K562 (cell line): ENCODE results near the gene OCSTAMP. TPM values are rescaled to one million over a fixed set of nuclear protein-coding genes. Genes with fewer than 3 reads are reported as not detected.
A peak's percentile ranks its signal among the peaks of the same experiment; 100 is the strongest.

Experiments
- ATAC-seq: fragments of 200-7000 bp; cut with Tn5 transposase; 3 replicates; pipeline ENCODE4 v1.9.1; 2020; ENCODE audit warnings: moderate library complexity
- BruUV-seq: library from RNA; stranded (reverse); fragments of 400-500 nt; replicated peaks from 2 replicates; lab custom pipeline; 2021; lab: Mats Ljungman, UMichigan
- CTCF ChIA-PET: fragments of 300-600 bp; formaldehyde crosslinking; extraction: SDS; loops from one replicate; lab custom pipeline; 2021; ENCODE audit warnings: low intra/inter-chr PET ratio; lab: Yijun Ruan, JAX
- POLR2A ChIA-PET: fragments of 300-600, 350-650 bp; sonication (Branson Sonifier 250); formaldehyde crosslinking; extraction: SDS; loops from one replicate; lab custom pipeline; 2021; ENCODE audit warnings: antibody characterized with exemption, inconsistent platforms; lab: Yijun Ruan, JAX
- DNase-seq, 4 experiments: peaks; one replicate each; pipeline versions ENCODE4 v3.0.0 to v3.0.0-alpha.2; 2011 to 2018; ENCODE audit warnings: low spot score in 3 of 4, mixed read lengths in 3 of 4; ENCODE audit errors: extremely low read depth in 1 of 4
- FAIRE-seq: peaks from 2 replicates; lab custom pipeline; 2011; peaks lifted over from hg19 to GRCh38; lab: Jason Lieb, UNC
- H2AFZ ChIP-seq: 2 replicates; pipeline ENCODE4 v1.6.0; 2011; ENCODE audit warnings: low read depth, low read length, control low read depth, inconsistent platforms
- H3K27ac ChIP-seq: fragments of 200-600 bp; 3 replicates; pipeline ENCODE4 v1.8.0; 2011; ENCODE audit warnings: low read depth, mild to moderate bottlenecking, control low read depth, inconsistent platforms, low read length, moderate library complexity, mixed read lengths; ENCODE audit errors: extremely low read depth
- H3K27me3 ChIP-seq, 2 experiments: fragments of 300-600 bp in 1 of 2; 2 replicates in 1 of 2; 3 replicates in 1 of 2; pipeline versions ENCODE4 v1.6.0 to v1.8.0; 2011; ENCODE audit warnings: inconsistent platforms in 2 of 2, low read length in 2 of 2, mild to moderate bottlenecking in 1 of 2, mixed read lengths in 1 of 2, moderate library complexity in 1 of 2; ENCODE audit not compliant: control insufficient read depth in 2 of 2, insufficient read depth in 2 of 2
- H3K36me3 ChIP-seq: fragments of 300-600 bp; 3 replicates; pipeline ENCODE4 v1.8.0; 2011; ENCODE audit warnings: mild to moderate bottlenecking, low read length, inconsistent platforms; ENCODE audit not compliant: control insufficient read depth, insufficient read depth
- H3K4me1 ChIP-seq, 2 experiments: fragments of 200-600 bp in 1 of 2; replicated peaks in 1 of 2; 2 replicates in 1 of 2; 3 replicates in 1 of 2; pipeline versions ENCODE4 v1.5.1 to v1.8.0; 2011; ENCODE audit warnings: inconsistent platforms in 2 of 2, low read length in 2 of 2, mild to moderate bottlenecking in 1 of 2, mixed read lengths in 1 of 2, moderate library complexity in 1 of 2; ENCODE audit not compliant: control insufficient read depth in 2 of 2, insufficient read depth in 2 of 2
- H3K4me2 ChIP-seq: 2 replicates; pipeline ENCODE4 v1.6.1; 2011; ENCODE audit warnings: low read length, control low read depth, inconsistent platforms, mixed read lengths; ENCODE audit not compliant: insufficient read depth
- H3K4me3 ChIP-seq: fragments of 200-600 bp; sonication (generic), shearing (Covaris generic); 2 replicates; pipeline ENCODE4 v1.5.1; 2016; ENCODE audit warnings: control low read depth, inconsistent platforms
- H3K79me2 ChIP-seq: fragments of 200-600 bp; 3 replicates; pipeline ENCODE4 v1.8.0; 2011; ENCODE audit warnings: low read length, inconsistent platforms; ENCODE audit not compliant: control insufficient read depth, insufficient read depth
- H3K9ac ChIP-seq, 2 experiments: 2 replicates each; pipeline versions ENCODE4 v1.6.0 to v1.6.1; 2011; ENCODE audit warnings: low read depth in 2 of 2, low read length in 2 of 2, control low read depth in 1 of 2, inconsistent platforms in 1 of 2, mild to moderate bottlenecking in 1 of 2, mixed read lengths in 1 of 2; ENCODE audit not compliant: insufficient read depth in 1 of 2
- H3K9me1 ChIP-seq: one replicate; pipeline ENCODE4 v1.6.0; 2011; ENCODE audit warnings: inconsistent platforms, mild to moderate bottlenecking, low read length, moderate library complexity; ENCODE audit not compliant: control insufficient read depth, insufficient read depth
- H3K9me3 ChIP-seq: replicated peaks from 2 replicates; pipeline ENCODE4 v1.5.1; 2011; ENCODE audit warnings: low read depth, low read length, inconsistent platforms; ENCODE audit not compliant: control insufficient read depth, insufficient read depth
- H4K20me1 ChIP-seq: replicated peaks from 2 replicates; pipeline ENCODE4 v1.6.1; 2011; ENCODE audit warnings: low read length, inconsistent platforms, mixed read lengths; ENCODE audit not compliant: control insufficient read depth, insufficient read depth
- CSDE1 ChIP-seq, 2 experiments: fragments of 450-650 bp; IDR thresholded peaks; 2 replicates each; pipeline ENCODE4 v1.6.1; 2016; ENCODE audit warnings: mild to moderate bottlenecking in 1 of 2
- HBP1 ChIP-seq: fragments of 450-650 bp; formaldehyde crosslinking; IDR thresholded peaks from 2 replicates; pipeline ENCODE4 v1.4.0; 2022; ENCODE audit warnings: missing genetic modification characterization
- MEF2A ChIP-seq: IDR thresholded peaks from 2 replicates; pipeline ENCODE4 v1.6.1; 2011; ENCODE audit warnings: low read depth, mild to moderate bottlenecking, low read length, moderate library complexity; ENCODE audit not compliant: control insufficient read depth
- TRIM24 ChIP-seq, 2 experiments: fragments of 450-650 bp; IDR thresholded peaks; 2 replicates each; pipeline ENCODE4 v1.6.1; 2016
- TRIM28 ChIP-seq: fragments of 450-650 bp; IDR thresholded peaks from 2 replicates; pipeline ENCODE4 v1.6.1; 2017
- ZNF316 ChIP-seq: fragments of 450-650 bp; IDR thresholded peaks from 2 replicates; pipeline ENCODE4 v1.6.1; 2016
- ZNF512 ChIP-seq: IDR thresholded peaks from 2 replicates; pipeline ENCODE4 v1.6.1; 2016; ENCODE audit warnings: missing genetic modification characterization, missing compliant biosample characterization
- WGBS: fragments of 100-300 bp; shearing (Covaris generic); methylation state at CpG from one replicate; pipeline ENCODE4 v1.1.6; 2016; ENCODE audit warnings: low coverage, mixed read lengths; ENCODE audit not compliant: insufficient coverage; ENCODE audit errors: missing lambda C conversion rate; 5-methylcytosine and 5-hydroxymethylcytosine counted together
- in situ Hi-C: fragments of 300-500 bp; cut with MboI; formaldehyde crosslinking; loops from 4 replicates; pipeline ENCODE4 v1.15.0; 2018; ENCODE audit warnings: inconsistent platforms, mixed read lengths
- intact Hi-C: fragments of 100-400 bp; cut with micrococcal nuclease; formaldehyde crosslinking; loops from 2 replicates; pipeline ENCODE4 v1.14.2; 2022
- polyA plus RNA-seq, 8 experiments: library from polyadenylated mRNA; depleted of rRNA in 4 of 8; stranded (reverse) in 5 of 8; unstranded in 3 of 8; fragments of >200 nt; fragmentation: Nextera tagmentation in 2 of 8; fragmentation: Illumina TruSeq in 1 of 8; extraction: Ambion mirVana in 2 of 8; extraction: Trizol in 1 of 8; gene quantifications; 2 replicates each; pipeline versions ENCODE4 v1.2.1 to v1.2.3, GENCODE V29; 2011 to 2014; ENCODE audit warnings: inconsistent platforms in 1 of 8, missing spikeins in 1 of 8
- total RNA-seq, 7 experiments: library from RNA; depleted of rRNA in 6 of 7; stranded (reverse); fragments of >200 nt in 6 of 7; fragmentation: Illumina TruSeq in 2 of 7; extraction: Trizol in 2 of 7; gene quantifications; 2 replicates each; pipeline versions ENCODE4 v1.2.1 to v1.2.3, GENCODE V29; 2011 to 2021; ENCODE audit warnings: low replicate concordance in 1 of 7

OCSTAMP gene
- total and polyA plus RNA-seq, 9 of the 15 experiments (the other 6 are each of a cell fraction or from before 2014, with no cell fraction given): not detected

GRCh38 chr20:46572153-46572552 lies 21.7 kb upstream of the OCSTAMP start (continued):
- TF ChIP-seq HBP1 (CRISPR knock-in tag) (no peak), ZNF512 (tag) (no peak), MEF2A (no peak)

- intact Hi-C loops: no loop called here
- Histone ChIP-seq H3K4me1 (peaks cover 10 to 12% of the 10 kb centered on the region in 2 experiments; a peak in 3 of 5 replicates), H3K9me1 (no peaks in the 10 kb centered on the region), H3K4me2 (no peak overlapping the region), H3K9me3 (peaks cover 2% of the 10 kb centered on the region; the same call in 1 of the 2 replicates), H3K36me3 (no peaks in the 10 kb centered on the region), H3K27me3 (no peaks in the 10 kb centered on the region), H3K79me2 (no peaks in the 10 kb centered on the region), H3K9ac (no peak overlapping the region), H3K27ac (no peak overlapping the region), H4K20me1 (no peaks in the 10 kb centered on the region; the same call in none of the 2 replicates), H3K4me3 (no peak overlapping the region), H2AFZ (no peak overlapping the region)
- DNase-seq (no peak), ATAC-seq (no peak), FAIRE-seq (no peak)
- POLR2A ChIA-PET: no interaction called here
- WGBS: 73% methylated on average over 2 of the region's 2 CpGs
- CTCF ChIA-PET: no interaction called here
- no TSS peak for BruUV-seq
- TF ChIP-seq TRIM28: 0 out of 2 replicates have a peak, but pooled peaks have one; percentile 52
- peak in 1 of 2 experiments; percentile 49; a peak in 1 of 4 replicates for TF ChIP-seq TRIM24 (IDR thresholded peaks at IDR 0.05)
- no peak for TF ChIP-seq CSDE1 (IDR thresholded peaks at IDR 0.05)
- TF ChIP-seq ZNF316: peak; percentile 80
- in situ Hi-C loops: no loop called here
These were observed 21.0 kb upstream of the OCSTAMP start for GRCh38 chr20:46571418-46571817.
